22Rv1 (cell line): ENCODE results near the gene GOLGA6C.
A peak's percentile ranks its signal among the peaks of the same experiment; 100 is the strongest.
"Not testable (repeated sequence)": the region's sequence is repeated elsewhere in the genome, so short reads cannot be mapped to it uniquely, and the experiment has no call there.

Experiments used
- H3K27ac ChIP-seq: fragments of 450-650 bp; 2 replicates; pipeline ENCODE4 v1.5.1; 2017
- ZFX ChIP-seq: fragments of 450-650 bp; IDR thresholded peaks from 2 replicates; pipeline ENCODE4 v1.6.1; 2017; ENCODE audit warnings: antibody characterized with exemption, borderline replicate concordance
- TF ChIP-seq, protein P1 (sequence below): fragments of 450-650 bp; IDR thresholded peaks from 2 replicates; pipeline ENCODE4 v1.5.1; 2017; ENCODE audit warnings: mild to moderate bottlenecking

Gene GOLGA6C

GRCh38 chr15:75299311-75299688 lies 41.2 kb downstream of the GOLGA6C start:
- H3K27ac ChIP-seq: not testable (repeated sequence)
- TF ChIP-seq, protein P1, sequence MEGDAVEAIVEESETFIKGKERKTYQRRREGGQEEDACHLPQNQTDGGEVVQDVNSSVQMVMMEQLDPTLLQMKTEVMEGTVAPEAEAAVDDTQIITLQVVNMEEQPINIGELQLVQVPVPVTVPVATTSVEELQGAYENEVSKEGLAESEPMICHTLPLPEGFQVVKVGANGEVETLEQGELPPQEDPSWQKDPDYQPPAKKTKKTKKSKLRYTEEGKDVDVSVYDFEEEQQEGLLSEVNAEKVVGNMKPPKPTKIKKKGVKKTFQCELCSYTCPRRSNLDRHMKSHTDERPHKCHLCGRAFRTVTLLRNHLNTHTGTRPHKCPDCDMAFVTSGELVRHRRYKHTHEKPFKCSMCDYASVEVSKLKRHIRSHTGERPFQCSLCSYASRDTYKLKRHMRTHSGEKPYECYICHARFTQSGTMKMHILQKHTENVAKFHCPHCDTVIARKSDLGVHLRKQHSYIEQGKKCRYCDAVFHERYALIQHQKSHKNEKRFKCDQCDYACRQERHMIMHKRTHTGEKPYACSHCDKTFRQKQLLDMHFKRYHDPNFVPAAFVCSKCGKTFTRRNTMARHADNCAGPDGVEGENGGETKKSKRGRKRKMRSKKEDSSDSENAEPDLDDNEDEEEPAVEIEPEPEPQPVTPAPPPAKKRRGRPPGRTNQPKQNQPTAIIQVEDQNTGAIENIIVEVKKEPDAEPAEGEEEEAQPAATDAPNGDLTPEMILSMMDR: peak; percentile 60

DNA sequence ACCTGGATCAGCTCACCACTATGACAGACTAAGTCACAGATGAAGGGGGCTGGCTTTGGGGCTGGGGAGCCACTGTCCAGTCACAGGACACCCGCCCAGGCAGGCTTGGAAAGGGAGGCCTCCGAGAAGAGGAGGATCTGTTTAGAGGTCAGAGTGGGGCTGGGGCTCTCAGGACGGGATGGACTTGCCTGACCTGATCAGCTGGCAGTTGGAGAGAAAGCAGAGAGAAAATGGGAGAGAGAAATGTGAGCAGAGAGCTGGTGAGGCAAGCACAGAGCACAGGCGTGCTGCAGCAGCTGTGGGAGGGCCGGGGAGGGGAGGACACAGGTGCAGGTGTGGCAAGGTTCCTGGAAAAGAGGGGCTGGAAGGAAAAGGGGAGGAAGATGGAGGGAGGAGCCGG lies 41.9 kb downstream of the GOLGA6C start:
- H3K27ac ChIP-seq: not testable (repeated sequence)

DNA sequence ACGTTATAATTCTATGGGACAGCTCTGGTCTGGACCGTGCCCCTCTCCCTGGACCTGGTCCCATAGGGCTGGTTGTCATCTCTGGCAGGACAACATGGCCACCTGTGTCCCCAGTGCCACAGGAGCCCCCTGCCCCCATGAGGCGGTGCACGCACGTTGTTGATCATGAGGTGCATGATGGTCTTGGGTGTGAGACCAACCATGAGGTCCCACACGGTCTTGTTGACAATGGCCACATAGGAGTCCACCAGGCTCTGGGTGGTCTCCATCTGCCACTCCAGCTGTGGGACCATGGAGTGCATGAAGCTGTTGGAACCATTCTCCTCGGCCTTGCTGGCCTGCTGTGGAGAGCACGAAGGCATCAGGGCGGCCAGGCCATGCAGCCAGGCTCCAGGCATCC lies 44.2 kb downstream of the GOLGA6C start:
- TF ChIP-seq ZFX: no peak
- TF ChIP-seq, protein P1: no peak
- H3K27ac ChIP-seq: no peak overlapping the region

DNA sequence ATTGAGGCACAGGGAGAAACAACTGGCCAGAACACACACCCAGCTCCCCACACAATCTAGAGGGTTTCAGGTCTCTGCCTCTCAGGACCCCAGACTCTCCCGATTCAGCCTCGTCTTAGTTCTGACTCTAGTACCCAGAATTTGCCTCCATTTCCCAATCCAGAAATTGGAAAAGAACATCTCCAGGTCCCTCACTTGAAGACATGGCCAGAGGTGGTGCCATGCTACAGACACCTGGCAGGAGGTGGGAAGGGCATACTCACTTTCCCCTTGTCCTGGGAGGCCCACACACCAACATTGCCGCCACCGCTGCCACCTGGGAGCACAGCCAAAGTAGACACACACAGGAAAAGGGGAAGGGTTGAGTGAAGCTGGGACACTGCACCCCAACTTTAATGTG lies 44.6 kb downstream of the GOLGA6C start:
- not testable (repeated sequence) for H3K27ac ChIP-seq

DNA sequence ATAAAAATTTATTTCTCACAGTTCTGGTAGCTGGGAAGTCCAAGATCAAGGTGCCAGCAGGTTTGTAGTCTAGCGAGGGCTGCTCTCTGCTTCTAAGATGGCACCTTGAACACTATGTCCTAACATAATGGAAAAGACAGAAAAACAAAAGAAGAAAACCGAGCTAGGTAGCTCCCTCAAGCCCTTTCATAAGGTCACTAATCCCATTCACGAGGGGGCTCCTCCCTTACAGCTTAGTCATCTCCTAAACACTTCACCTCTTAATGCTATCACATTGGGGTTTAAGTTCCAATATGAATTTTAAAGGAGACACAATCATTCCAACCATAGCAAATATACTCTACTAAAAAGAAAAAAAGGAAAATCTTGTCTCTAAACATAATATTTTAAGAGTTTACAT lies 48.1 kb downstream of the GOLGA6C start:
- TF ChIP-seq, protein P1: no peak
- no peak for TF ChIP-seq ZFX
- H3K27ac ChIP-seq: no peak overlapping the region

GRCh38 chr15:75307778-75308390 lies 49.8 kb downstream of the GOLGA6C start:
- no peak overlapping the region for H3K27ac ChIP-seq
- TF ChIP-seq, protein P1: peak; percentile 61
- TF ChIP-seq ZFX: no peak

DNA sequence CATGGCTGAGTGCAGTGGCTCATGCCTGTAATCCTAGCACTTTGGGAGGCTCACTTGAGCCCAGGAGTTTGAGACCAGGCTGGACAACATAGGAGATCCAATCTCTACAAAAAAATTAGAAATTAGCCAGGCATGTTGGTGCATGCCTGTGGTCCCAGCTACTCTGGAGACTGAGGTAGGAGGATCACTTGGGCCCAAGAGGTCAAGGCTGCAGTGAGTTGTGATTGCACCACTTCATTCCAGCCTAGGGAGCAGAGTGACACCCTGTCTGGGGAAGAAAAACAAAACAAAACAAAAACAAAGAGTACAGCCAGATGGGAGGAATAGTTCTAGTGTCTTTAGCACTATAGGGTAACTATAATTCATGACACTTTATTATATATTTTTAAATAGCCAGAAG lies 51.6 kb downstream of the GOLGA6C start:
- TF ChIP-seq, protein P1: no peak
- no peak for TF ChIP-seq ZFX
- no peak overlapping the region for H3K27ac ChIP-seq

DNA sequence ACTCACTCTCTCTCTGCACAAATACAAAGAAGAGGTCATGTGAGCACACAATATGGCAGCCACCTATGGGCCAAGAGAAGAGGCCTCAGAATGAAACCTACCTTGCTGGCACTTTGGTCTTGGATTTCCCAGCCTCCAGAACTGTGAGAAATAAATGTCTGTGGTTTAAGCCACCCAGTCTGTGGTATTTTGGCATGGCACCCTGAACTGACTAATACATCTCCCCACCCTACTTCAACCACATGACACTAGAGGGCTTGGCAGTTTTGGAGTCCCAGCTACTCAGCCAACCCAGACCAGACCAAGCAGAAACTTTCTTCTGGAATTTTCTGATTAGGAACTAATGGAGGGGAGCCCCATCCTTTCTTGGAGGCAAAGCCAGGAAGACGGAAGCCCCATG lies 54.4 kb downstream of the GOLGA6C start:
- H3K27ac ChIP-seq: not testable (repeated sequence)

DNA sequence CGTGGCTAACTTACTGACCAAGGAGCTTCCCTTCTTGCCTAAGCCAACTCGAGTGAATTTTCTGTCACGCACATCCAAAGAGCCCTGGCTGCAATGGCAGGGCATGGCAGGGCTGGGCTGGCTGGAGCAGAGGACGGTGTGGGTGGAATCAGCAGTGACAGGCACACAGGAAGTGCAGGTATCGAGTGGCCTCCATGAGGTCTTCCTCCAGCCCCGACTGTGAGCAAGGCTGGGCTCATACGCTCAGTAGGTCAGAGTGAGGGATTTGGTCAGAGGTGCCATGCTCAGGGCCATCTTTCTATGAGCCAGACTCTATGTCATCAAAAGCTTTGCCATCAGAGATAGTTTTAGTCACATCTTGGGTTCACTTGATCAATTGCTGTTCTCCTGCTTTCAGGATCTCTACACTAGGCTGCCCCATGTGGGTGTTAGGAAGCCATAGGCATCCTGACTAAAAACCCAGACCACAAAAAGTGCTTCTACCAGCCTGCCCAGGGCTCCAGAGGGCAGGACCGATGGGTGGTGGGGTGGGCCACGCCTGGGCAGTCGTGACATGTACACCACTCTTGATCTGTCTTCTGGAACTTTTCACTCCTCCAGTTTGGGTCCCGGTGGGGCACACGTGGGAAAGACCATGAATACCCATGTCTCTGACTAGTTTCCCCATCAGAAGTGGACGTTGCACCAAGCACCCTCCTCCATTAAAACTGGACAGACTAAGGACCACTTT lies 55.1 kb downstream of the GOLGA6C start:
- H3K27ac ChIP-seq: no peak overlapping the region
- no peak for TF ChIP-seq ZFX
- TF ChIP-seq, protein P1: no peak
